GM12874 (cell line): ENCODE measurements around the gene SEC14L1.

Experiments
- TF ChIP-seq, protein P1 (sequence below): IDR thresholded peaks from 2 replicates; pipeline ENCODE4 v1.5.1; 2011; ENCODE audit warnings: low read depth, mild to moderate bottlenecking, control low read depth, low read length, moderate library complexity; ENCODE audit not compliant: insufficient read depth

The SEC14L1 gene

DNA sequence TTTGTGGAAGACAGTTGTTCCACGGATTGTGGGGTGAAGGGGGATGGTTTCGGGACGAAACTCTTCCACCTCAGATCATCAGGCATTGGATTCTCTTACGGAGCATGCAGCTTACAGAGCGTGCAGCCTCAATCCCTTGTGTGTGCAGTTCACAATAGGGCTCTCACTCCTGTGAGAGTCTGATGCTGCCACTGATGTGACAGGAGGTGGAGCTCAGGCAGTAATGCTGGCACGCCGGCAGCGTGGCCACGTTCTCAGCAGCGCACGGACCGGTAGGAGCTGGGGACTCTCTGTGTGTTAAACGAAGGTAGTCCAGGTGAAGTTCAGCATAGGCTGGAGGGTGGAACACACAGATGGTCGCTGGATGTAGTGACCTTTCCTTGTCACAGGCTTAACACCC is 37.8 kb downstream of the SEC14L1 start:
- TF ChIP-seq, protein P1, sequence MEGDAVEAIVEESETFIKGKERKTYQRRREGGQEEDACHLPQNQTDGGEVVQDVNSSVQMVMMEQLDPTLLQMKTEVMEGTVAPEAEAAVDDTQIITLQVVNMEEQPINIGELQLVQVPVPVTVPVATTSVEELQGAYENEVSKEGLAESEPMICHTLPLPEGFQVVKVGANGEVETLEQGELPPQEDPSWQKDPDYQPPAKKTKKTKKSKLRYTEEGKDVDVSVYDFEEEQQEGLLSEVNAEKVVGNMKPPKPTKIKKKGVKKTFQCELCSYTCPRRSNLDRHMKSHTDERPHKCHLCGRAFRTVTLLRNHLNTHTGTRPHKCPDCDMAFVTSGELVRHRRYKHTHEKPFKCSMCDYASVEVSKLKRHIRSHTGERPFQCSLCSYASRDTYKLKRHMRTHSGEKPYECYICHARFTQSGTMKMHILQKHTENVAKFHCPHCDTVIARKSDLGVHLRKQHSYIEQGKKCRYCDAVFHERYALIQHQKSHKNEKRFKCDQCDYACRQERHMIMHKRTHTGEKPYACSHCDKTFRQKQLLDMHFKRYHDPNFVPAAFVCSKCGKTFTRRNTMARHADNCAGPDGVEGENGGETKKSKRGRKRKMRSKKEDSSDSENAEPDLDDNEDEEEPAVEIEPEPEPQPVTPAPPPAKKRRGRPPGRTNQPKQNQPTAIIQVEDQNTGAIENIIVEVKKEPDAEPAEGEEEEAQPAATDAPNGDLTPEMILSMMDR = no peak

DNA sequence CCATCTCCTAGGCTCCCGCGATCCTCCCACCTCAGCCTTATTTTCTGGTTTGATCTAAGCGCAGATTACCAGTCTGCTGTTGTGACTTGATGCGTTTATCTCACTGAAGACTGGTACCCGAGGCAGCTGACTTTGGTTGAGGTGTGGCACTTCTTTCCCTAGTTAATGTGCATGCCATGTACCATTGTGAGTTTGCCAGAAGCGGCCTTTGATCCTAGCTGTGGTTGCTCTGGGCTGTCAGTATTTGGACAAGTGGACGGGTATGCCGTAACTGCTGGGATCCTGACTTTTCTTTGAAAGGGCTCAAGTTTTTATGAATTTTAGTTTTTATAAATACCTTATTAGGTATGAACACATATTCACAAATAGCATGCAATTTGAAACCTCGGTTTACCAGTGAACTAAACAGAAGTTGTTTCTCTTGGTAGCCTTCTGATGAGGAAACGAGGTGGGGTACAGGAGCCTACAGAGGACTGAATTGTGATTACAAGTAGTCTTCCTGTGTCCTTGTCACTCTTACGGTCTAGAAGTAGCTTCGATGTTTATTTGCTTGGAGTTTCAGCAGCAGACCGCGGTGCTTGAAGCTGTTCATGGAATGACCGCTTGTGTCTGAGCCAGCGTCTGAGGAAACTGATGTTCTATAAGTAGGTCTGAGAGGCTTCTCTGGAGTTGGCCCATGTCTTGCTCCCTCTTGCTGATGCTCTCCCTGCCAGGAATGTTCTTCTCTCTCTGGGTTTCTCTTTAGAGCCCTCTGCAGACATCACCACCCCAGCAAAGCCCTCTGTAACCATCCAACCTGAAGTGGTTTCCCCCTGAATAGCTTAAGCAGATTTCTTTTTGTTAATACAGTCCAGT is 40.0 kb downstream of the SEC14L1 start:
- TF ChIP-seq, protein P1 = no peak

DNA sequence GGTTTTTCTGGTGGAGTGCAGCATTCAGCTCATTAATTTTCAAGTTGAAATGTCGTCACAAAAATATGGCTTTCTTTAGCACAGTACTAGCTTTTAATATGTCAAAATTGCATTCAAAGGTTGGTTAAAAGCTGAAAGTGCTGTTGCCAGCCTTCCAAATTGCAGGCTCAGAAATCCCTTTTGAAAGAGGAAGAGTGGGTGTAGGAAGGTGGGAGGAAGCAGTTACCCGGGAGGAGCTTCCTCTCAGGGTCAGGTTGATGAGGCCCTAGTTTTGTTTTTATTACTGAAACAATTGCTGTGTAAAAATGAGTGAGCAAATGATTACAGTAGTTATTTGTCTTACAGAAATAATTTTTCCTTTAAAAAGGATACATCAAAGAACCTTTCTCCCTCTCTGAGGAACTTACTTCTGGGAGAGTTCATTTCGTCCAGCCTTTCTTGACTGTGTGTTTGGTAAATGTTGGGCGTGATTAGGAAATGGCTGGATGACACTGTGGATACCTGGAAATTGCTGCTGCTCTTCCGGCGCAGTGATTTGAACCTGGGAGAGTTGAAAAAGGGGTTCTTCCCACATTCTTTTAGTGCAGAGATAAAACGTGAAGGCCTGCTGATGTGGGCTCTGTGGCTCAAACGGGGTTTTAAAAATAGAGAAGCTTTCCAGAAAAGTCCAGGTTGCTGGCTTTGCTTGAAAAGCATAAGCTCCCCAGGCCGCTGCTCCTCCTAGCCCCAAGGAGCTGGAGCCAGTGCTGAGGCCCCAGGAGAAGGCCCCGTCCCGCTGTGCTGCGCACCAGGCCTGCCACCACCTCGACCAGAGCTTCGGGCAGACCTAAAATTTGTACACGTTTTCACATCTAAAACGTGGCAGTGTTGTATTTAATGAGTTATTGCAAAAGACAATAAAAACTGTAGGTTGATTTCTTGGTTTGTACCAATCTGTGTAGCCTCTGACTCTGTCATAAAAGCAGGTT is 41.7 kb downstream of the SEC14L1 start:
- TF ChIP-seq, protein P1 = no peak

DNA sequence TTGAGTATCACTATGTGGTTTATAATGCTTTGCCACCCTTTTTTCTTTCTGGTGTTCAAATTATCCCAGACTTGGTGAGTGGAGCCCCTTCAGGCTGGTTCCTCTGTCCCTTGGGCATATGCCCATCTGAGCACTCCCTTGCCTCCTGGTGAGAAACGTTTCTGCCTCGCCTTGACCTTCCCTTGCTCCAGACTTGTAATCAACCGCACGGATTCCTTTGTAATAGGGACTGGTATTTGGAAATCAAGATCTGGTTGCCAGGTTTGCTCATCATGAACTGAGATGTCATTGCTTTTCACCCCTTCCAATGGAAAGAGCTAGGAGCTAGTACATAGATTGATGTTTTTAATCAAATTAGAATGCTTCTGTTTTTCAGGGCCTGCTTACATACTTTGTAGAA is 43.7 kb downstream of the SEC14L1 start:
- TF ChIP-seq, protein P1 = no peak

DNA sequence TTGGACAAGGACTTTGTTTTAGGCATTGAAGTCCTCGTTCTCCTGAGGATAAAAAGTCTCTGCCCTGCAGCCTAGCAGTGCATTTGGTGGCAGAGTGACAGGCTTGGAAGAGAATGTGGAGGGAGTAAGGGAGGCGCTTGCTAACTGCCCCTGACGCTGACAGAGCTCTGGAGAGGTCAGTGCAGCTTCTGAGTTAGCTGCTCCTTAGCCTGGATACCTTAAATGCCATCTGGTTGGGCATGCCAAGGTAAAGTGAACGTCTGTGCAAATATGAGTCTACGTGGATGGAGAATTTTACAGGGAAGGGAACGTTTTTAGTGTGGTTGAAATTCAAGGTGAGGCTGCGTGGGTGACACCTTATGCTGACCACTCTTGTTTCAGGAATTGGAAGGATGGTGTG is 44.4 kb downstream of the SEC14L1 start:
- TF ChIP-seq, protein P1 = no peak

DNA sequence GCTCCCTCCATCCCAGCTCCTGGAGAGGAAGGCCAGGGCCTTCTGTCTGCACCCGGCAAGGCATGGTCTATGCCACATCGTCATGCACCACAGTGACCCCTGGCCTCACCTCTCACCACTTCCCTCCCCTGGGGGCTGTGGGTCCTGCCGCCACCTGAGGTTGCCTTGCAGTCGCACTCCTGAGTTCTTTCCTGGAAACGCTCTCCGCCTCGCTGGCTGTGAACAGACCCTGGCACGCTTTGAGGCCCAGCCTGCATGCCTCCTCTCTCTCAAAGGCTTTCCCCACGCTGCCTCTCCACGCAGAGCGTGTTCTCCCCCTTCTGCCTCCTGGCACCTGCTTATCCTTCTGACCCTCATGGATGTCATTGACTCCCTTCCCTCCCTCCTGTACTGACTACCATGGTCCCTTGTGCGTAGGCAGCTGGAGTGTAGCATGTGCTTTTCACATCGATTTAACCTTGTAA is 45.4 kb downstream of the SEC14L1 start:
- TF ChIP-seq, protein P1 = no peak
